Activated gamma-delta T cell (primary cell): Measurements from ENCODE around the gene IFNG.

ENCODE experiments used
- DNase-seq: peaks from one replicate; lab custom pipeline; 2025; lab: John Stamatoyannopoulos, UW

Gene IFNG

DNA sequence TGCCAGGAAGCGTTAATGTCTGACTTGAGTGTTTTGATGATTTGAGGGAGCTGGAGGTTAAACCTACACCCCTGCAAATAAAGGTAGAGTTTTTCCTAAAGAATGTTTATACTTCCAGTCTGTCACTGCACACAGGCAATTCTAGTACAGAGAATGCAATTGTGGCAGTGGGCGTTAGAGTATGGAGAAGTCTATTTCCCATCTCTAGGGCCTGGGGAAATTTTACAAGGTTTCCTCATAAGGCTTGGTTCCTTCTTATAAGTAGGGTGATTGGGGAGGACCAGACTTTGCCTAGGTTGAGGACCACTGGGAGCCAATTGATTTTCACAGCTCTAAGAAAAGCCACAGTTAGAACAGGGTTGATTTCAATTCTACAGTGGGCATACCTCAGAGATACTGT is 44.3 kb downstream of the IFNG start:
- no peak for DNase-seq

GRCh38 chr12:68114606-68115005 is 44.9 kb downstream of the IFNG start:
- DNase-seq: no peak

DNA sequence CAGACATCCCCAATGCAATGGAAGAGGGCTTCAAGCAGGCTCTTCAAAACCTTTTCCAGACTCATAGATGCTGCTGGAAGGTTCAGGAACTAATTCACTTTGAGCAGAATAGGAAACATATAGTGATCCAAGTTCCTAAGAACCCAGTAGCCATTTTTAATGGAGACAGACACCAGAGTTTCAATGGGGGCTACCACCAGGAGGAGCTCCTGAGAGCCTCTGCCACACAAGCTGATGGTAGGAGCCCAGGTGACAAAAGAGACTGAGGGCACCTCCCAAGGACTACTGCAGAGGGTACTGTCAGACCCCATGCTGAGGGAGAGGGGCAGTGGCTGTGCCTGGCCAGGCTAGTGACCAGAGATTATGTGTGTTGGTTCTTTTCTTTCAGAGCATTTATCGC is 45.9 kb downstream of the IFNG start:
- DNase-seq: no peak

GRCh38 chr12:68111995-68112394 is 47.5 kb downstream of the IFNG start:
- no peak for DNase-seq

DNA sequence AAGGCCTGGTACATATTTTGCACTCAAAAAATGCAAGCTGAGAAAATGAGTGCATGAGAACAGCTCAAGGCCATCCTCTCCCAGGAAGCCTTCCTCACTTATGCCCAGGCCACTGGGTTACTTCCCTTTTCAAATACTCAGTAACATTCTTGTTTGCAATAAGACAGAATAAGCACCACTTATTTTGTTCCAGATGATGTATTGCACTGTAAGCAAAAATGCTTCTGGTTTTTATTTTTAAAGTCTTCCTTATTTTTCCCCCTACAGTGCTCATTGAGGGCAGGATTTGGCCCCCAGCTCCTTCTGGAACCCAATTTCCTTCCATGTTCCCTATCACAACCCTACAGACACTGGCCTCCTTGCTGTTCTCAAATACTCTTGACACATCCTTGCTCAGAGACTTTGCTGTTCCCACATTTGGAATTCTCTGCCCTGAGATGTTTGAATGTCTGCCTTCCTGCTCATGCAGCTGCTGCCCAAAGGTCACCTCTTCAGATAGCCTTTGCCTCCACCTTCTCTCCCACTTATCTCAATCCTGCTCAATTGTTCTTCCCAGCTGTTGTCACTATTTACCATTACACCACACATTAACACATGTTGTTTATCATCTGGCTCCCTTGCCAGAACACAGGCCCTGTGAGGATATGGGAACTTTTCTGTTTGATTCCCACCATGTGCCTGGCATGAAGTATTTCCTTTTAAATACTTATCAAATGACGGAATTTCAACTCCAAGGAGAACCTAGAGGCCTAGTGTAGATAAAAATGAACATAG is 49.9 kb downstream of the IFNG start:
- no peak for DNase-seq

- DNase-seq: no peak
Observed at GRCh38 chr12:68109001-68109400, 50.5 kb downstream of the IFNG start.

DNA sequence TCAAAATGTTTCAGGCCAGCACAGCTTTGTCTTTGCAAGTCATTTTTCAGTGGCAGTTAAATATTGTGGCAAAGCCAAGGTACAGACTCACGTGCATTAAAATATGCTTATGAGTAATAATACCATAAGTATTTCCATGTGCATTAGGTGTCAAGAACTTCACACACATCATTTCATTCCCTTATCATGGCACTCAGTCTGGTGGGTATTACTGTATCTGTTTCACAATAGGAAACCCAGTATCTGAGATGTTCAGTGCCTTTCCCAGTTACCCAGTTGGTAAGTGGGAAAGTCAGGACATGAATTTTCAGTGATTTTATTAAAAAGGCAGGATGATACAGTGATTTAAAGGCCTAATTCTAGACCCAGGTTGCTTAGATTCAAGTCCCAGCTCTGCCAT is 52.9 kb downstream of the IFNG start:
- DNase-seq: no peak

DNA sequence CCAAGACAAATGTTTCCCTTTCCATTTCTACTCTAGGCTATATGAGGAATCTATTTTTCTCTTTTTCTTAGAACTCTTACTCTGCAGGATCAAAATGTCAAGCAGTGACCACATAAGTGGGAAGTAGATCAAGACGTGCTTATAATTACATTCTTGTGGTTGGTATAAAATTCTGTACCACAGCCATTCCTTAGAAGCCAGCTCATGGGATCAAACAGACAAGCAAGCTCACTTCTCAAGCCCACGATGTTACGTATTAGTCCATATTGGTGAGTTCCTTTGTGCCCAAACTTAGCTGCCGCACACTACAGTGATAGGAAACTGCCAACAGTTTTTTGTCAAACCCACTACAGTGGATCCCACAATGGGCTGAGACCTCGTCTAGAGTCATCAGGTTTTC is 53.4 kb downstream of the IFNG start:
- no peak for DNase-seq
